SK-N-SH treated with all-trans-retinoic acid at 6 μM for 48 hours (cell line): ENCODE measurements around the gene COMMD3.

Source experiments
- ATAC-seq: fragments of 200-7000 bp; cut with Tn5 transposase; 3 replicates; pipeline ENCODE4 v1.9.1; 2020; ENCODE audit warnings: mild to moderate bottlenecking, moderate library complexity
- ARNTL ChIP-seq: fragments of 450-650 bp; formaldehyde crosslinking; IDR thresholded peaks from 2 replicates; pipeline ENCODE4 v1.5.0; 2020; ENCODE audit warnings: low read depth, mild to moderate bottlenecking, moderate library complexity, borderline replicate concordance
- BACH2 ChIP-seq: fragments of 250-450 bp; sonication (Bioruptor Pico); IDR thresholded peaks from 2 replicates; pipeline ENCODE4 v1.9.0; 2021; ENCODE audit warnings: mild to moderate bottlenecking, borderline replicate concordance
- CREB5 ChIP-seq: fragments of 250-450 bp; sonication (Bioruptor Pico); IDR thresholded peaks from 2 replicates; pipeline ENCODE4 v1.5.1; 2020; ENCODE audit warnings: low read depth, mild to moderate bottlenecking, moderate library complexity
- CSDC2 ChIP-seq: fragments of 250-450 bp; sonication (Bioruptor Pico); IDR thresholded peaks from 2 replicates; pipeline ENCODE4 v1.5.0; 2020; ENCODE audit warnings: mild to moderate bottlenecking, moderate library complexity
- CSRNP3 ChIP-seq: fragments of 250-450 bp; sonication (Bioruptor Pico); IDR thresholded peaks from 2 replicates; pipeline ENCODE4 v1.5.1; 2021; ENCODE audit warnings: mild to moderate bottlenecking, moderate library complexity
- ESRRG ChIP-seq: fragments of 250-450 bp; sonication (Bioruptor Pico); IDR thresholded peaks from 2 replicates; pipeline ENCODE4 v1.6.1; 2021; ENCODE audit warnings: mild to moderate bottlenecking
- GLIS3 ChIP-seq: fragments of 250-450 bp; sonication (Bioruptor Pico); IDR thresholded peaks from 2 replicates; pipeline ENCODE4 v1.5.0; 2020; ENCODE audit warnings: mild to moderate bottlenecking, moderate library complexity
- ISL1 ChIP-seq: fragments of 250-450 bp; sonication (Bioruptor Pico); IDR thresholded peaks from 2 replicates; pipeline ENCODE4 v2.1.2; 2022; ENCODE audit warnings: mild to moderate bottlenecking, moderate library complexity
- POU6F1 ChIP-seq: fragments of 250-450 bp; sonication (Bioruptor Pico); IDR thresholded peaks from 2 replicates; pipeline ENCODE4 v1.8.0; 2021; ENCODE audit warnings: low read depth, mild to moderate bottlenecking, moderate library complexity, borderline replicate concordance
- SNAI2 ChIP-seq: fragments of 250-450 bp; sonication (Bioruptor Pico); IDR thresholded peaks from 2 replicates; pipeline ENCODE4 v1.5.0; 2020; ENCODE audit warnings: mild to moderate bottlenecking, moderate library complexity
- TOX ChIP-seq: fragments of 250-450 bp; sonication (Bioruptor Pico); IDR thresholded peaks from 2 replicates; pipeline ENCODE4 v1.8.0; 2021; ENCODE audit warnings: mild to moderate bottlenecking, moderate library complexity, borderline replicate concordance
- TSHZ2 ChIP-seq: fragments of 250-450 bp; sonication (Bioruptor Pico); IDR thresholded peaks from 2 replicates; pipeline ENCODE4 v1.5.0; 2020; ENCODE audit warnings: mild to moderate bottlenecking, moderate library complexity
- ZC3H10 ChIP-seq: fragments of 250-450 bp; sonication (Bioruptor Pico); IDR thresholded peaks from 2 replicates; pipeline ENCODE4 v1.5.1; 2021; ENCODE audit warnings: mild to moderate bottlenecking, moderate library complexity
- ZFP3 ChIP-seq: fragments of 250-450 bp; sonication (Bioruptor Pico); IDR thresholded peaks from 2 replicates; pipeline ENCODE4 v1.5.0; 2020; ENCODE audit warnings: mild to moderate bottlenecking, moderate library complexity
- ZFP30 ChIP-seq: fragments of 450-650 bp; formaldehyde crosslinking; IDR thresholded peaks from 2 replicates; pipeline ENCODE4 v1.5.0; 2022; ENCODE audit warnings: mild to moderate bottlenecking, moderate library complexity
- ZNF565 ChIP-seq: fragments of 450-650 bp; formaldehyde crosslinking; conservative IDR thresholded peaks from 2 replicates; pipeline ENCODE4 v1.5.0; 2020; ENCODE audit warnings: low read depth, mild to moderate bottlenecking, moderate library complexity
- ZNF70 ChIP-seq: fragments of 450-650 bp; formaldehyde crosslinking; IDR thresholded peaks from 2 replicates; pipeline ENCODE4 v1.5.0; 2020; ENCODE audit warnings: mild to moderate bottlenecking, moderate library complexity
- ZNF8 ChIP-seq: fragments of 450-650 bp; formaldehyde crosslinking; IDR thresholded peaks from 2 replicates; pipeline ENCODE4 v1.5.0; 2020; ENCODE audit warnings: mild to moderate bottlenecking, moderate library complexity

The COMMD3 gene

GRCh38 chr10:22344781-22345300, 28.7 kb downstream of the COMMD3 start:
- no peak for TF ChIP-seq GLIS3 (CRISPR knock-in tag)
- no peak for TF ChIP-seq ESRRG
- no peak for TF ChIP-seq CREB5 (CRISPR knock-in tag)
- no peak for TF ChIP-seq BACH2 (CRISPR knock-in tag)
- TF ChIP-seq ZNF565 (CRISPR knock-in tag): no peak
- TF ChIP-seq CSDC2: no peak
- TF ChIP-seq POU6F1 (CRISPR knock-in tag): no peak
- no peak for TF ChIP-seq ARNTL (CRISPR knock-in tag)
- no peak for TF ChIP-seq TOX (CRISPR knock-in tag)
- TF ChIP-seq ISL1: no peak
- TF ChIP-seq ZNF8 (CRISPR knock-in tag): no peak
- TF ChIP-seq ZC3H10: no peak
- TF ChIP-seq SNAI2 (CRISPR knock-in tag): no peak
- no peak for TF ChIP-seq ZFP30 (CRISPR knock-in tag)
- TF ChIP-seq TSHZ2 (CRISPR knock-in tag): no peak
- ATAC-seq: no peak

GRCh38 chr10:22345301-22346095, 29.3 kb downstream of the COMMD3 start, which contains the start of gene SPAG6:
SPAG6 (plus strand) TSS chr10:22345496; CDS start chr10:22345612, 116 bp downstream.
- TF ChIP-seq ZFP3 (CRISPR knock-in tag) (no peak), CSRNP3 (no peak), TOX (CRISPR knock-in tag) (no peak), ZC3H10 (no peak), TSHZ2 (CRISPR knock-in tag) (no peak), ARNTL (CRISPR knock-in tag) (no peak), ZNF70 (CRISPR knock-in tag) (no peak), ZNF8 (CRISPR knock-in tag) (no peak), ESRRG (no peak), ZNF565 (CRISPR knock-in tag) (no peak), POU6F1 (CRISPR knock-in tag) (no peak)
- peak; percentile 16; the same call in 1 of the 3 replicates for ATAC-seq
